ENCODE data around the gene CYP46A1.

GRCh38 chr14:99699861-99700260 lies 15.8 kb downstream of the CYP46A1 start:
- TF ChIP-seq SIN3A (IDR thresholded peaks at IDR 0.05; ENCODE audit: borderline replicate concordance, insufficient read depth, low read length) (no peak), REST (IDR thresholded peaks at IDR 0.05; ENCODE audit: insufficient read depth in 1 of 2, low read depth in 2 of 2, low read length in 2 of 2) (no peak)
